ENCODE measurements around the gene HIVEP2. TPM values are rescaled to one million over a fixed set of nuclear protein-coding genes. Genes with fewer than 3 reads are reported as not detected.

The HIVEP2 gene
- total and polyA plus RNA-seq, 2 of the 4 experiments (the other 2 are of a cell fraction): 4.3 to 11.3 TPM

- POLR2A ChIA-PET (ENCODE audit: unreplicated experiment): no interaction called here
- CTCF ChIA-PET: no interaction called here
- dilution Hi-C loops (cut with HindIII; ENCODE audit: low sequenced_read_pairs, unreplicated experiment): no loop called here
- intact Hi-C loops (cut with micrococcal nuclease): no loop called here
- Histone ChIP-seq H3K23ac (ENCODE audit: low read depth, low read length) (no peak overlapping the region), H2AFZ (replicated peaks; ENCODE audit: low read length, poor library complexity) (no peak overlapping the region), H3K18ac (ENCODE audit: low read depth, low read length) (no peak overlapping the region), H3K4me2 (ENCODE audit: low read depth, low read length) (peak overlapping the region; percentile 49; the same call in 1 of the 2 replicates), H3K4me1 (ENCODE audit: control insufficient read depth, insufficient read depth, low read length) (peaks cover 6% of the 10 kb centered on the region), H2BK20ac (ENCODE audit: low read depth, low read length) (peak overlapping the region; percentile 16; the same call in 1 of the 2 replicates), H3K9me1 (ENCODE audit: insufficient read depth, low read length) (peaks cover 13% of the 10 kb centered on the region), H2AK5ac (ENCODE audit: low read depth, low read length) (no peak overlapping the region), H4K20me1 (ENCODE audit: insufficient read depth, low read length) (peaks cover 6% of the 10 kb centered on the region; the same call in 1 of the 2 replicates), H3K27me3 (ENCODE audit: control insufficient read depth, insufficient read depth, low read length) (no peaks in the 10 kb centered on the region), H3K79me1 (ENCODE audit: low read depth in 1 of 2, low read length in 2 of 2) (peaks cover 18 to 57% of the 10 kb centered on the region in 2 experiments), H2BK5ac (ENCODE audit: low read depth, low read length, poor library complexity, severe bottlenecking) (no peak overlapping the region), H3K4me3 (ENCODE audit: insufficient read depth, low read depth, low read length) (no peak overlapping the region), H3K4ac (ENCODE audit: low read depth, low read length) (no peak overlapping the region), H2AK9ac (replicated peaks; ENCODE audit: low read depth, low read length, poor library complexity) (no peak overlapping the region), H3K9me3 (ENCODE audit: control insufficient read depth, insufficient read depth, low read length) (no peaks in the 10 kb centered on the region), H4K91ac (ENCODE audit: insufficient read depth, low read depth, low read length) (no peak overlapping the region), H2BK15ac (ENCODE audit: low read depth, low read length) (no peak overlapping the region), H3K36me3 (ENCODE audit: control insufficient read depth, insufficient read depth, low read length) (no peaks in the 10 kb centered on the region), H3K56ac (ENCODE audit: extremely low read depth, insufficient read depth, low read length) (no peak overlapping the region), H4K5ac (ENCODE audit: low read depth, low read length) (no peak overlapping the region), H3K14ac (replicated peaks; ENCODE audit: low read depth, low read length) (no peak overlapping the region), H2BK120ac (ENCODE audit: low read depth, low read length) (no peak overlapping the region), H3K27ac (ENCODE audit: insufficient read depth, low read length) (no peak overlapping the region), H3K9ac (ENCODE audit: low read depth, low read length) (no peak overlapping the region), H4K8ac (ENCODE audit: low read depth in 2 of 2, low read length in 2 of 2) (no peak overlapping the region)
- ATAC-seq (ENCODE audit: low read depth) (no peak), DNase-seq (no peak)
- BruUV-seq (replicated peaks): no TSS peak
- in situ Hi-C loops (cut with MboI; ENCODE audit: low sequenced_read_pairs): no loop called here
- TF ChIP-seq CHD1 (IDR thresholded peaks at IDR 0.05; ENCODE audit: low read depth, low read length) (no peak), USF2 (IDR thresholded peaks at IDR 0.05; ENCODE audit: low read depth, low read length) (no peak), RAD21 (IDR thresholded peaks at IDR 0.05; ENCODE audit: low read length) (no peak), RCOR1 (IDR thresholded peaks at IDR 0.05; ENCODE audit: insufficient replicate concordance, low read length) (no peak), CTCF (conservative IDR thresholded peaks at IDR 0.05; ENCODE audit: low read depth, low read length) (no peak), SMC3 (IDR thresholded peaks at IDR 0.05; ENCODE audit: low read depth, low read length) (no peak), BHLHE40 (IDR thresholded peaks at IDR 0.05; ENCODE audit: low read depth, low read length) (no peak), FOS (IDR thresholded peaks at IDR 0.05; ENCODE audit: low read depth, low read length) (no peak), RFX5 (IDR thresholded peaks at IDR 0.05; ENCODE audit: low read depth, low read length) (no peak)
- 80% methylated on average over 1 of the region's 21 CpGs; no CpG with 5 or more reads in 1 of the 2 experiments for WGBS, 2 experiments (ENCODE audit: extremely low coverage in 2 of 2, insufficient read length in 1 of 2)
Measured at GRCh38 chr6:142935553-142936517, 9.1 kb downstream of the HIVEP2 start.
